GM23338 (cell line): ENCODE data around the gene RHOXF2. TPM values are rescaled to one million over a fixed set of nuclear protein-coding genes. Genes with fewer than 3 reads are reported as not detected.

Source experiments
- ATAC-seq: fragments of 200-7000 bp; cut with Tn5 transposase; 3 replicates; pipeline ENCODE4 v1.9.1; 2020
- DNase-seq: peaks from one replicate; pipeline ENCODE4 v3.0.0-alpha.2; 2015; ENCODE audit warnings: low spot score
- H2AFZ ChIP-seq: fragments of 200-600 bp; sonication (generic); 2 replicates; pipeline ENCODE4 v1.8.0; 2016; ENCODE audit warnings: antibody characterized with exemption, mild to moderate bottlenecking, moderate library complexity
- H3F3A ChIP-seq: fragments of 200-600 bp; sonication (generic); replicated peaks from 2 replicates; pipeline ENCODE4 v1.8.0; 2017; ENCODE audit warnings: antibody characterized with exemption, mixed run types, low read depth
- H3K27ac ChIP-seq: fragments of 200-600 bp; sonication (generic); 2 replicates; pipeline ENCODE4 v1.6.1; 2016; ENCODE audit warnings: low read depth
- H3K27me3 ChIP-seq: fragments of 200-600 bp; sonication (generic); 2 replicates; pipeline ENCODE4 v1.8.0; 2016; ENCODE audit warnings: mild to moderate bottlenecking, mixed run types, moderate library complexity; ENCODE audit not compliant: insufficient read depth
- H3K36me3 ChIP-seq: fragments of 200-600 bp; sonication (generic); 2 replicates; pipeline ENCODE4 v1.8.0; 2016; ENCODE audit warnings: mild to moderate bottlenecking; ENCODE audit not compliant: insufficient read depth
- H3K4me1 ChIP-seq: fragments of 200-600 bp; sonication (generic); 2 replicates; pipeline ENCODE4 v1.8.0; 2016; ENCODE audit warnings: mild to moderate bottlenecking, moderate library complexity; ENCODE audit not compliant: insufficient read depth
- H3K4me2 ChIP-seq: fragments of 200-600 bp; sonication (generic); 2 replicates; pipeline ENCODE4 v1.7.1; 2017; ENCODE audit warnings: mixed run types
- H3K4me3 ChIP-seq: fragments of 200-600 bp; sonication (generic); 2 replicates; pipeline ENCODE4 v1.6.1; 2016; ENCODE audit warnings: mixed run types
- H3K79me2 ChIP-seq: fragments of 200-600 bp; sonication (generic); replicated peaks from 2 replicates; pipeline ENCODE4 v1.8.0; 2017; ENCODE audit warnings: mild to moderate bottlenecking; ENCODE audit not compliant: insufficient read depth
- H3K9me2 ChIP-seq: fragments of 200-600 bp; sonication (generic); 2 replicates; pipeline ENCODE4 v1.8.0; 2017; ENCODE audit not compliant: insufficient read depth
- H4K20me1 ChIP-seq: fragments of 200-600 bp; sonication (generic); replicated peaks from 2 replicates; pipeline ENCODE4 v1.8.0; 2017; ENCODE audit warnings: mild to moderate bottlenecking; ENCODE audit not compliant: insufficient read depth
- H3K27ac Mint-ChIP-seq: 2 replicates; pipeline ENCODE4 v1.8.0; 2020; ENCODE audit warnings: inconsistent platforms, mild to moderate bottlenecking, moderate library complexity, mixed read lengths
- H3K27me3 Mint-ChIP-seq: 3 replicates; pipeline ENCODE4 v1.8.0; 2022; ENCODE audit warnings: low read depth, mild to moderate bottlenecking, moderate library complexity, mixed read lengths, inconsistent platforms; ENCODE audit not compliant: insufficient read depth, poor library complexity
- H3K36me3 Mint-ChIP-seq: 3 replicates; pipeline ENCODE4 v1.8.0; 2021; ENCODE audit warnings: low read depth, mild to moderate bottlenecking, inconsistent platforms, moderate library complexity, mixed read lengths
- H3K4me1 Mint-ChIP-seq: 3 replicates; pipeline ENCODE4 v1.8.0; 2020; ENCODE audit warnings: mild to moderate bottlenecking, inconsistent platforms, mixed read lengths
- H3K4me3 Mint-ChIP-seq: 3 replicates; pipeline ENCODE4 v1.8.0; 2021; ENCODE audit warnings: moderate library complexity, mild to moderate bottlenecking, inconsistent platforms, mixed read lengths
- H3K9me3 Mint-ChIP-seq: 3 replicates; pipeline ENCODE4 v1.8.0; 2020; ENCODE audit warnings: moderate library complexity, mild to moderate bottlenecking, inconsistent platforms, mixed read lengths
- CREB1 ChIP-seq: fragments of 250-450 bp; sonication (Bioruptor Pico); IDR thresholded peaks from 2 replicates; pipeline ENCODE4 v1.5.0; 2020; ENCODE audit warnings: low read depth, mild to moderate bottlenecking, moderate library complexity
- CTCF ChIP-seq, 2 experiments: fragments of 200-600 bp in 1 of 2; sonication (generic) in 1 of 2; conservative IDR thresholded peaks; 2 replicates each; pipeline versions ENCODE4 v1.5.1 to v1.6.1; 2016 to 2017; ENCODE audit warnings: antibody characterized with exemption in 2 of 2, low read depth in 2 of 2, mild to moderate bottlenecking in 2 of 2, moderate library complexity in 1 of 2
- ETS1 ChIP-seq: IDR thresholded peaks from 2 replicates; pipeline ENCODE4 v1.6.1; 2016; ENCODE audit warnings: antibody characterized with exemption
- EZH2 ChIP-seq: fragments of 200-600 bp; sonication (generic); IDR thresholded peaks from one replicate; pipeline ENCODE4 v1.8.0; 2017; ENCODE audit warnings: antibody characterized with exemption, mild to moderate bottlenecking, low read depth; ENCODE audit not compliant: unreplicated experiment
- EZH2phosphoT487 ChIP-seq: fragments of 200-600 bp; sonication (generic); IDR thresholded peaks from one replicate; pipeline ENCODE4 v1.8.1; 2018; ENCODE audit warnings: antibody characterized with exemption; ENCODE audit not compliant: unreplicated experiment
- JUNB ChIP-seq: IDR thresholded peaks from one replicate; pipeline ENCODE4 v1.6.1; 2016; ENCODE audit warnings: antibody characterized with exemption; ENCODE audit not compliant: unreplicated experiment
- NANOG ChIP-seq: IDR thresholded peaks from 2 replicates; pipeline ENCODE4 v1.6.1; 2016; ENCODE audit warnings: antibody characterized with exemption, borderline replicate concordance
- POLR2AphosphoS5 ChIP-seq: IDR thresholded peaks from 2 replicates; pipeline ENCODE4 v1.6.1; 2016; ENCODE audit warnings: antibody characterized with exemption, low read depth
- REST ChIP-seq: IDR thresholded peaks from one replicate; pipeline ENCODE4 v1.6.1; 2018; ENCODE audit warnings: antibody characterized with exemption; ENCODE audit not compliant: unreplicated experiment
- STAT1 ChIP-seq: IDR thresholded peaks from one replicate; pipeline ENCODE4 v1.6.1; 2016; ENCODE audit warnings: antibody characterized with exemption; ENCODE audit not compliant: unreplicated experiment
- ZNF114 ChIP-seq: fragments of 250-450 bp; sonication (Bioruptor Pico); IDR thresholded peaks from 2 replicates; pipeline ENCODE4 v1.5.0; 2020; ENCODE audit warnings: mild to moderate bottlenecking, moderate library complexity
- ZNF331 ChIP-seq: fragments of 250-450 bp; sonication (Bioruptor Pico); IDR thresholded peaks from 2 replicates; pipeline ENCODE4 v1.5.0; 2020; ENCODE audit warnings: low read depth, mild to moderate bottlenecking, moderate library complexity
- ZNF462 ChIP-seq: fragments of 250-450 bp; sonication (Bioruptor Pico); IDR thresholded peaks from 2 replicates; pipeline ENCODE4 v1.5.0; 2020; ENCODE audit warnings: mild to moderate bottlenecking, moderate library complexity
- polyA plus RNA-seq: library from polyadenylated mRNA; unstranded; fragments of >200 nt; fragmentation: Nextera tagmentation; extraction: Ambion mirVana; gene quantifications from 2 replicates; pipeline ENCODE4 v1.2.1, GENCODE V29; 2016
- total RNA-seq: library from RNA; depleted of rRNA; stranded (reverse); fragments of >200 nt; shearing (Covaris generic); gene quantifications from 2 replicates; pipeline ENCODE4 v1.2.3, GENCODE V29; 2014

RHOXF2 gene
- total and polyA plus RNA-seq, 2 experiments from 2014 or later: 0.27 TPM; not detected in 1

GRCh38 chrX:120207009-120207605 lies 48.7 kb downstream of the RHOXF2 start:
- no peaks in the 10 kb centered on the region for H3K4me1 Mint-ChIP-seq
- ATAC-seq: no peak
- Histone ChIP-seq H3K27ac (no peak overlapping the region), H3K27me3 (no peaks in the 10 kb centered on the region), H4K20me1 (no peaks in the 10 kb centered on the region), H3F3A (no peaks in the 10 kb centered on the region), H3K9me2 (no peaks in the 10 kb centered on the region), H3K4me1 (no peaks in the 10 kb centered on the region), H3K36me3 (no peaks in the 10 kb centered on the region), H2AFZ (no peak overlapping the region), H3K4me2 (no peak overlapping the region), H3K4me3 (no peak overlapping the region), H3K79me2 (no peaks in the 10 kb centered on the region)
- no peak overlapping the region for H3K4me3 Mint-ChIP-seq
- H3K27ac Mint-ChIP-seq: no peak overlapping the region
- no peaks in the 10 kb centered on the region for H3K27me3 Mint-ChIP-seq
- H3K9me3 Mint-ChIP-seq: no peaks in the 10 kb centered on the region
- H3K36me3 Mint-ChIP-seq: no peaks in the 10 kb centered on the region
- no peak for DNase-seq
- TF ChIP-seq ZNF331: no peak
- TF ChIP-seq CTCF (conservative IDR thresholded peaks at IDR 0.05; ENCODE audit: low read depth in 2 of 2): no peak
- no peak for TF ChIP-seq NANOG
- no peak for TF ChIP-seq REST
- TF ChIP-seq JUNB: no peak
- no peak for TF ChIP-seq CREB1 (CRISPR knock-in tag)
- TF ChIP-seq EZH2phosphoT487: no peak
- no peak for TF ChIP-seq ZNF462 (CRISPR knock-in tag)
- no peak for TF ChIP-seq ZNF114 (CRISPR knock-in tag)
- no peak for TF ChIP-seq STAT1
- no peak for TF ChIP-seq EZH2
- no peak for TF ChIP-seq POLR2AphosphoS5
- TF ChIP-seq ETS1: no peak
